ENCODE measurements around the gene CALCOCO2. TPM values are rescaled to one million over a fixed set of nuclear protein-coding genes. Genes with fewer than 3 reads are reported as not detected.
A peak's percentile ranks its signal among the peaks of the same experiment; 100 is the strongest.

The CALCOCO2 gene
- total RNA-seq, 1 donor from 2014 or later: 56.6 TPM

DNA sequence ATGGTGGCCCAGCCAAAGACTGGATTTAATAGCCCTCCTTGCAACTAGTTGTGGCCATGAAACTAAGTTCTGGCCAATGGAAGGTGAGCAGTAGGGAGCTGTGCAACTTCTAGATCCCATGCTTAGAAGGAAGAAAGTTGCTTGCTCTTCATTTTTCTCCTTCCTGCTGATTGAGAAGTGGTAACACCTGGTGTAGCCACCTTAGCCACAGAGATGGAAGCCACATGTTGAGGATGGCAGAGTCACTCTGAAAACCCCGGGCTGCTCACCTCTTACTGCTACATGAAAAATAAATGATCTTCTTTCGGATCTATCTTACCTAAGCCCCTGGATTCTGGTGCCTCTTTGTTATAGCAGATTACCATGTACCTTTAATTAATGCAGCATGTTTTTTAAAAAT lies 51.4 kb downstream of the CALCOCO2 start:
- no peaks in the 10 kb centered on the region for H3K36me3 Mint-ChIP-seq
- DNase-seq (ENCODE audit: low spot score in 2 of 2, unreplicated experiment in 2 of 2): no peak
- no peak overlapping the region for H3K4me3 Mint-ChIP-seq
- TF ChIP-seq, protein P1, sequence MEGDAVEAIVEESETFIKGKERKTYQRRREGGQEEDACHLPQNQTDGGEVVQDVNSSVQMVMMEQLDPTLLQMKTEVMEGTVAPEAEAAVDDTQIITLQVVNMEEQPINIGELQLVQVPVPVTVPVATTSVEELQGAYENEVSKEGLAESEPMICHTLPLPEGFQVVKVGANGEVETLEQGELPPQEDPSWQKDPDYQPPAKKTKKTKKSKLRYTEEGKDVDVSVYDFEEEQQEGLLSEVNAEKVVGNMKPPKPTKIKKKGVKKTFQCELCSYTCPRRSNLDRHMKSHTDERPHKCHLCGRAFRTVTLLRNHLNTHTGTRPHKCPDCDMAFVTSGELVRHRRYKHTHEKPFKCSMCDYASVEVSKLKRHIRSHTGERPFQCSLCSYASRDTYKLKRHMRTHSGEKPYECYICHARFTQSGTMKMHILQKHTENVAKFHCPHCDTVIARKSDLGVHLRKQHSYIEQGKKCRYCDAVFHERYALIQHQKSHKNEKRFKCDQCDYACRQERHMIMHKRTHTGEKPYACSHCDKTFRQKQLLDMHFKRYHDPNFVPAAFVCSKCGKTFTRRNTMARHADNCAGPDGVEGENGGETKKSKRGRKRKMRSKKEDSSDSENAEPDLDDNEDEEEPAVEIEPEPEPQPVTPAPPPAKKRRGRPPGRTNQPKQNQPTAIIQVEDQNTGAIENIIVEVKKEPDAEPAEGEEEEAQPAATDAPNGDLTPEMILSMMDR (IDR thresholded peaks at IDR 0.05; ENCODE audit: unreplicated experiment): no peak
- H3K9me3 Mint-ChIP-seq: no peaks in the 10 kb centered on the region
- peaks cover 3% of the 10 kb centered on the region for H3K4me1 Mint-ChIP-seq
- no peak overlapping the region for H3K27ac Mint-ChIP-seq
- no peaks in the 10 kb centered on the region for H3K27me3 Mint-ChIP-seq (ENCODE audit: low read depth)

DNA sequence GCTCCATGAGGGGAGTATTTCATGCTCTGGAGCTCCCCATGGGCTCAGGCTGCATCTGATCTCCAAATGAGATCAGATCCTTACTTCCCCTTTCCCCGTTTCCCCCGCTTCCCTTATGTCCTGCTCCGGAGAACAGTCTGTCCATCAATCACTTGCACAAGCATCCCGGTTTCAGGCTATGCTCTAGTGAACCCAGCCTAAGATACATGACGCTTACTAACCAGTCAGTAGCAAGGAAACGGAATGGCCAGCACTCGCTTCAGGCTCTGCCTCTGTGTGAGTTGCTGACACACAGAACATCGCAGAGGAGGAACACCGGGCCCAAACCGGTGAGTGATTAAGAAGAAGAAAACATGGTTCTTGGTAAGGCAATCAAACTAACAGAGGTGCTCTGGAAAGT lies 52.3 kb downstream of the CALCOCO2 start:
- TF ChIP-seq, protein P1 (IDR thresholded peaks at IDR 0.05; ENCODE audit: unreplicated experiment): no peak
- no peak overlapping the region for H3K4me3 Mint-ChIP-seq
- H3K36me3 Mint-ChIP-seq: no peaks in the 10 kb centered on the region

DNA sequence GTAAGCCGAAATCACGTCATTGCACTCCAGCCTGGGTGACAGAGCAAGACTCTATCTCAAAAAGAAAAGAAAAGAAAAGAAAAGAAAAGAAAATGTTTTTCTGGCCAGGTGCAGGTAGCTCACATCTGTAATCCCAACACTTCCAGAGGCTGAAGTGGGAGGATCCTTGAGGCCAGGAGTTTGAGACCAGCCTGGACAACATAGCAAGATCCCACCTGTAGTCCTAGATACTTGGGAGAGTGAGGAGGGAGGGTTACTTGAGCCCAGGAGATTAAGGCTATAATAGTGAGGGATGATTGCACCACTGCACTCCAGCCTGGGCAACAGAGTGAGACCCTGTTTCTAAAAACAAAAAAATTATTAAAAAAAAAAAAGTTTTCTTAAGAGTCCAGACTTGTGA lies 59.3 kb downstream of the CALCOCO2 start:
- H3K27ac Mint-ChIP-seq: no peak overlapping the region
- H3K4me3 Mint-ChIP-seq: no peak overlapping the region

More for the DNA sequence above, 52.3 kb downstream of the CALCOCO2 start:
- Mint-ChIP-seq H3K9me3 (no peaks in the 10 kb centered on the region), H3K4me1 (peaks cover 3% of the 10 kb centered on the region), H3K27me3 (ENCODE audit: low read depth) (no peaks in the 10 kb centered on the region), H3K27ac (no peak overlapping the region)
- no peak for DNase-seq (ENCODE audit: low spot score in 2 of 2, unreplicated experiment in 2 of 2)

DNA sequence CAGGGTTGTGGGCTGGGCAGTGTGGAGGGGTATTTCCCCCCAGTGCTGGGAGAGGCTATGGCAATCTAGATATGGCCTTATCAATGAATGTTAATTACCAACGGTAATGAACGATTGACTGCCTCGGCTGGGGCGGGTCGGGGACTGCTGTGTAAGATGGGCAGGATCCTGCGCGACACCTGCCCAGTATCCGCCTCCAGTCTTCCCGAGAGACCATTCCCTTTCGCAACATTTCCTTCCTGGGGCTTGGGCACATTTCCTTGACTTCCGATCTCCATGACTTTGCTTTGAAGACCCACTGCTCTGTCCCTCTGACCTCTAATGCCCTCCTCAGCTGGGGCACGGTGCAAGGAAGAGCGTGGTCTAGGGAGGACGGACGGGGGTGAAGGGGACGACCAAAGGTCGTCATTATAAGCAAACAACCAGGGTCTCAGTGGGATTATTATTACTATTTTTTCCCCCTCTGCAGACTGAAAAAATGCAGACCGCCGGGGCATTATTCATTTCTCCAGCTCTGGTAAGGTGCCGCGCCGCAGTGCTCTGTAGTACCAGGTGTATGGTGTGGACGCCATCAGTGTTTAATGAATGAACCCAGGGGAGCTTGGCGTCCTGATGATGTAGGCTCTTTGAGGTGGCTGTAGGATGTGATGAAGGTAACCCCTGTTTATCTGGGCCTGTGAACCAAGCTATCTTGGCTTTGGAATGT lies 62.3 kb downstream of the CALCOCO2 start:
- DNase-seq (ENCODE audit: low spot score in 2 of 2, unreplicated experiment in 2 of 2): no peak
- no peaks in the 10 kb centered on the region for H3K27me3 Mint-ChIP-seq (ENCODE audit: low read depth)
- H3K4me1 Mint-ChIP-seq: peaks cover 16% of the 10 kb centered on the region
- H3K36me3 Mint-ChIP-seq: peaks cover 12% of the 10 kb centered on the region
- TF ChIP-seq, protein P1 (IDR thresholded peaks at IDR 0.05; ENCODE audit: unreplicated experiment): no peak
- H3K27ac Mint-ChIP-seq: peak overlapping the region; percentile 93
- H3K9me3 Mint-ChIP-seq: no peaks in the 10 kb centered on the region
- peak overlapping the region; percentile 92 for H3K4me3 Mint-ChIP-seq

More for the DNA sequence above, 59.3 kb downstream of the CALCOCO2 start:
- TF ChIP-seq, protein P1 (IDR thresholded peaks at IDR 0.05; ENCODE audit: unreplicated experiment): no peak
- no peaks in the 10 kb centered on the region for H3K27me3 Mint-ChIP-seq (ENCODE audit: low read depth)
- H3K9me3 Mint-ChIP-seq: no peaks in the 10 kb centered on the region
- H3K36me3 Mint-ChIP-seq: no peaks in the 10 kb centered on the region
- H3K4me1 Mint-ChIP-seq: peaks cover 16% of the 10 kb centered on the region
- no peak for DNase-seq (ENCODE audit: low spot score in 2 of 2, unreplicated experiment in 2 of 2)

DNA sequence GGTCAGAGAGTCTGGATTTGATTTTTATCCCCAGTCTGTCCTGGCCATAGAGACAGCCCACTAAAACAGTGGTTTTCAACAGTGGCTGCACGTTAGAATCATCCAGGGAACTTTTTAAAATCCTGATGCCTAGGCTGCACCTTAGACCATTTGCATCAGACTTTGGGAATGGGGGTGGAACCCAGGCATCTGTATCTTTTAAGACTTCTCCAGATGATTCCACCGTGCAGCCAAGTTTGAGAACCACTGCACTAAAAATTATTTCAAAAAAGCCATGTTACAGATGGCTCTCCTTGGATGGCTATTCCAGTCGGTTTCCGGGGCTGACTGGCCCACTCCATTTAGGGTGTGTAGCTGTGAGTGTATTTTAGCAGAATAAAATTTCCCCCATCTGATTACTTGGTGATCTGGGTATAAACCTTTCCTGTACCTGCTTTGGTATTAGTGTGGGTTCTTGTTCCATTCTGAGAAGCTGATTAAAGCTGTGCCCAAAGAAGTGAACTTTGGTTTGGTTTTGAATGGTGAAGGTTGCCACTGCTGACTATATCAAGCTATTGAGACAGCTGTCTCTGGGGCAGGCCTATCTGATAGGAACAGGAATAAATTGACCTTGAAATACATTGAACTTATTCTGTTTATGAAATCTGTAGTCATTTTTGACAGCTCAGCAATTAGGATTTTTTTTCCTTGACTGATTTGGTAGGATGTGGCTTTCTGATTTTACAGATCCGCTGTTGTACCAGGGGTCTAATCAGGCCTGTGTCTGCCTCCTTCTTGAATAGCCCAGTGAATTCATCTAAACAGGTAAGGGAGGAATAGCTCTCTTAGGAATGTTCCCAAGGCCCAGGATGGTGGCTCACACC lies 63.0 kb downstream of the CALCOCO2 start:
- DNase-seq (ENCODE audit: low spot score in 2 of 2, unreplicated experiment in 2 of 2): no peak
- Mint-ChIP-seq H3K4me3 (peak overlapping the region; percentile 92), H3K27ac (no peak overlapping the region), H3K4me1 (peaks cover 16% of the 10 kb centered on the region), H3K27me3 (ENCODE audit: low read depth) (no peaks in the 10 kb centered on the region), H3K36me3 (peaks cover 12% of the 10 kb centered on the region), H3K9me3 (no peaks in the 10 kb centered on the region)
- TF ChIP-seq, protein P1 (IDR thresholded peaks at IDR 0.05; ENCODE audit: unreplicated experiment): no peak
